Measurements from ENCODE around the gene CA7.
A peak's percentile ranks its signal among the peaks of the same experiment; 100 is the strongest.
"Not testable (repeated sequence)": the region's sequence is repeated elsewhere in the genome, so short reads cannot be mapped to it uniquely, and the experiment has no call there.

CA7 gene

GRCh38 chr16:66846831-66847230, 2.6 kb downstream of the CA7 start:
- DNase-seq (ENCODE audit: low spot score), result no peak

- DNase-seq (ENCODE audit: low spot score), result no peak
These were observed 3.4 kb downstream of the CA7 start for GRCh38 chr16:66847533-66848067.

GRCh38 chr16:66848172-66848571, 4.0 kb downstream of the CA7 start:
- no peak for DNase-seq (ENCODE audit: low spot score)

- no peak for DNase-seq (ENCODE audit: low spot score)
These were observed 4.8 kb downstream of the CA7 start for GRCh38 chr16:66849021-66849420.

- no peak for DNase-seq (ENCODE audit: low spot score)
These were observed 5.3 kb downstream of the CA7 start for GRCh38 chr16:66849549-66849948.

- DNase-seq (ENCODE audit: low spot score), result no peak
These were observed 6.1 kb downstream of the CA7 start for GRCh38 chr16:66850115-66850815.

GRCh38 chr16:66851166-66851964, 7.2 kb downstream of the CA7 start:
- no peak for DNase-seq (ENCODE audit: low spot score)

- no peak for DNase-seq (ENCODE audit: low spot score)
These were observed 9.3 kb downstream of the CA7 start for GRCh38 chr16:66853261-66854139.

GRCh38 chr16:66856184-66856730, 12.0 kb downstream of the CA7 start:
- DNase-seq (ENCODE audit: low spot score), result no peak

GRCh38 chr16:66856801-66857200, 12.6 kb downstream of the CA7 start:
- no peak for DNase-seq (ENCODE audit: low spot score)

- DNase-seq (ENCODE audit: low spot score), result no peak
These were observed 13.2 kb downstream of the CA7 start for GRCh38 chr16:66857437-66857836.

GRCh38 chr16:66858740-66859396, 14.7 kb downstream of the CA7 start:
- DNase-seq (ENCODE audit: low spot score), result no peak

- DNase-seq (ENCODE audit: low spot score), result no peak
These were observed 15.3 kb downstream of the CA7 start for GRCh38 chr16:66859397-66860068.

GRCh38 chr16:66862023-66862520, 17.9 kb downstream of the CA7 start:
- no peak for DNase-seq (ENCODE audit: low spot score)

- no peak for DNase-seq (ENCODE audit: low spot score)
These were observed 19.5 kb downstream of the CA7 start for GRCh38 chr16:66863707-66864106.

GRCh38 chr16:66869424-66869823, 25.2 kb downstream of the CA7 start:
- DNase-seq (ENCODE audit: low spot score), result no peak

GRCh38 chr16:66871363-66871762, 27.1 kb downstream of the CA7 start:
- DNase-seq (ENCODE audit: low spot score), result not testable (repeated sequence)

GRCh38 chr16:66871840-66872239, 27.6 kb downstream of the CA7 start:
- no peak for DNase-seq (ENCODE audit: low spot score)

GRCh38 chr16:66872559-66872942, 28.3 kb downstream of the CA7 start:
- DNase-seq (ENCODE audit: low spot score), result no peak

- DNase-seq (ENCODE audit: low spot score), result peak; percentile 90
These were observed 28.9 kb downstream of the CA7 start for GRCh38 chr16:66872943-66873684.
